Fibroblast of the aortic adventitia (primary cell): ENCODE measurements around the gene SAT2. TPM values are rescaled to one million over a fixed set of nuclear protein-coding genes. Genes with fewer than 3 reads are reported as not detected.

Experiments used
- DNase-seq: peaks from one replicate; pipeline ENCODE4 v3.0.0-alpha.2; 2010; ENCODE audit warnings: low read depth
- H3K4me3 ChIP-seq: 2 replicates; pipeline ENCODE4 v1.5.1; 2011; ENCODE audit warnings: low read depth, mild to moderate bottlenecking, control low read depth, low read length, moderate library complexity
- CTCF ChIP-seq: IDR thresholded peaks from 2 replicates; pipeline ENCODE4 v1.5.1; 2011; ENCODE audit warnings: mild to moderate bottlenecking, low read length, control low read depth, inconsistent platforms; ENCODE audit not compliant: insufficient read depth
- small RNA-seq: library from RNA; depleted of rRNA; stranded (forward); fragments of <200 nt; gene quantifications from one replicate; pipeline ENCODE3, GENCODE V24; 2012
- total RNA-seq: library from RNA; depleted of rRNA; stranded (reverse); fragments of >200 nt; gene quantifications from 2 replicates; pipeline ENCODE4 v1.2.3, GENCODE V29; 2012; ENCODE audit warnings: low replicate concordance

Gene SAT2
- total RNA-seq, 1 donor, result 34.5 TPM

- TF ChIP-seq CTCF, result no peak
- H3K4me3 ChIP-seq, result peak overlapping the region; percentile 48
- DNase-seq, result no peak
Measured at GRCh38 chr17:7579834-7580603, 47.6 kb downstream of the SAT2 start.

- TF ChIP-seq CTCF, result no peak
Measured at GRCh38 chr17:7579001-7579833, 48.4 kb downstream of the SAT2 start, which contains the start of gene CD68. Gene CD68 (plus strand): TSS chr17:7579638. CDS start chr17:7579678, 40 bp downstream.

GRCh38 chr17:7577327-7578199 is 50.1 kb downstream of the SAT2 start:
- no peak for DNase-seq
- TF ChIP-seq CTCF, result no peak

More at GRCh38 chr17:7579001-7579833, 48.4 kb downstream of the SAT2 start, which contains the start of gene CD68:
- peak; percentile 88 for DNase-seq
- peak within 1 kb of the TSS; percentile 48 for H3K4me3 ChIP-seq

DNA sequence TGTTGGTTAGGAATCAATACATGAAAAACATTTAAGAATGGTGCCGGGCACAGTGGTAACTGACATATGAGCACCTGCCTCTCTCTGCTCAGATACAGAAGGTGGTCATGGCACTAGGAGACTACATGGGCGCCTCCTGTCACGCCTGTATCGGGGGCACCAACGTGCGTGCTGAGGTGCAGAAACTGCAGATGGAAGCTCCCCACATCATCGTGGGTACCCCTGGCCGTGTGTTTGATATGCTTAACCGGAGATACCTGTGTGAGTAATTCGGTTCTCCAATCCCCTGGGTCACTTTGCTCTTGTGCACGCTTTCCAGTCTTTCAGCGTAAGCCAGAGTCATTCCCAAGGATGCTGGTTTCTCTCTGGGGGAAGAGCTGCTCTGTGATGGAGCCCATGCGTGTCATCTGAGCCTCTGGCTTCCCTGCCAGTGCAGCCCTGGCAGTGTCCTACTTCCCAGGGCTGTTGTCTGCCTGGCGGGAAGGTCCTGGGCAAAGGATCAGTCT is 51.1 kb downstream of the SAT2 start:
- H3K4me3 ChIP-seq, result no peak overlapping the region
- no peak for DNase-seq

More at GRCh38 chr17:7577327-7578199, 50.1 kb downstream of the SAT2 start:
- H3K4me3 ChIP-seq, result no peak overlapping the region

More for the DNA sequence above, 51.1 kb downstream of the SAT2 start:
- no peak for TF ChIP-seq CTCF

Small RNA genes within 50 kb of the gene (small RNA-seq; reads per million reads assigned to genes)
- gene CD68, result not detected
- gene SNORD10, result not detected

Other genes with a start within 250 kb of the SAT2 start
- under 0.01 TPM in 1 of 2 replicates, not detected in the other for gene TNK1, start 246.7 kb downstream of the SAT2 start, total RNA-seq
- 19.5 and 26.9 TPM in 2 replicates for gene PLSCR3, start 233.3 kb downstream of the SAT2 start, total RNA-seq
- 21.7 and 43.7 TPM in 2 replicates for gene TMEM256, start 223.7 kb downstream of the SAT2 start, total RNA-seq
- gene NLGN2, start 220.0 kb downstream of the SAT2 start, total RNA-seq, result 7.0 and 20.3 TPM in 2 replicates
- gene SPEM1, start 207.5 kb downstream of the SAT2 start, total RNA-seq, result not detected in 2 replicates
- gene SPEM2, start 202.2 kb downstream of the SAT2 start, total RNA-seq, result not detected in 2 replicates
- 0.25 TPM in 1 of 2 replicates, not detected in the other for gene SPEM3, start 199.0 kb downstream of the SAT2 start, total RNA-seq
- 1.6 and 2.2 TPM in 2 replicates for gene TMEM102, start 192.4 kb downstream of the SAT2 start, total RNA-seq
- 0.36 and 1.7 TPM in 2 replicates for gene FGF11, start 188.3 kb downstream of the SAT2 start, total RNA-seq
- gene CHRNB1, start 182.8 kb downstream of the SAT2 start, total RNA-seq, result 4.7 and 6.1 TPM in 2 replicates
- 37.4 and 45.5 TPM in 2 replicates for gene ZBTB4, start 148.2 kb downstream of the SAT2 start, total RNA-seq
- not detected in 2 replicates for gene SLC35G6, start 146.4 kb downstream of the SAT2 start, total RNA-seq
- 72.9 and 74.1 TPM in 2 replicates for gene POLR2A, start 143.5 kb downstream of the SAT2 start, total RNA-seq
- gene TNFSF12, start 78.8 kb downstream of the SAT2 start, total RNA-seq, result 10.1 and 14.5 TPM in 2 replicates
- 1.1 and 1.4 TPM in 2 replicates for gene TNFSF13, start 69.1 kb downstream of the SAT2 start, total RNA-seq
- 14.6 and 60.4 TPM in 2 replicates for gene SENP3, start 65.9 kb downstream of the SAT2 start, total RNA-seq
- gene CD68, start 48.2 kb downstream of the SAT2 start, total RNA-seq, result 4.9 and 71.7 TPM in 2 replicates
- gene MPDU1, start 44.0 kb downstream of the SAT2 start, total RNA-seq, result 32.3 and 127 TPM in 2 replicates
- 0.57 and 1.4 TPM in 2 replicates for gene SOX15, start 37.7 kb downstream of the SAT2 start, total RNA-seq
- gene FXR2, start 12.9 kb downstream of the SAT2 start, total RNA-seq, result 27.1 and 33.1 TPM in 2 replicates
- gene SHBG, start 2.3 kb upstream of the SAT2 start, total RNA-seq, result 0.25 and 0.36 TPM in 2 replicates
- not detected in 2 replicates for gene ATP1B2, start 23.1 kb upstream of the SAT2 start, total RNA-seq
- gene TP53, start 59.7 kb upstream of the SAT2 start, total RNA-seq, result 17.8 and 68.7 TPM in 2 replicates
- gene WRAP53, start 60.7 kb upstream of the SAT2 start, total RNA-seq, result 7.4 and 11.0 TPM in 2 replicates
- 0.90 and 3.9 TPM in 2 replicates for gene EFNB3, start 77.4 kb upstream of the SAT2 start, total RNA-seq
- gene DNAH2, start 89.9 kb upstream of the SAT2 start, total RNA-seq, result under 0.01 TPM in 1 of 2 replicates, not detected in the other
- 5.7 and 32.1 TPM in 2 replicates for gene KDM6B, start 206.4 kb upstream of the SAT2 start, total RNA-seq
- 0.18 TPM in 1 of 2 replicates, not detected in the other for gene TMEM88, start 227.2 kb upstream of the SAT2 start, total RNA-seq
- 39.1 and 41.1 TPM in 2 replicates for gene NAA38, start 229.7 kb upstream of the SAT2 start, total RNA-seq
- gene CYB5D1, start 230.2 kb upstream of the SAT2 start, total RNA-seq, result 6.8 and 11.2 TPM in 2 replicates